ENCODE data around the gene EPHA1.
"Not testable (repeated sequence)": the region's sequence is repeated elsewhere in the genome, so short reads cannot be mapped to it uniquely, and the experiment has no call there.

The EPHA1 gene

DNA sequence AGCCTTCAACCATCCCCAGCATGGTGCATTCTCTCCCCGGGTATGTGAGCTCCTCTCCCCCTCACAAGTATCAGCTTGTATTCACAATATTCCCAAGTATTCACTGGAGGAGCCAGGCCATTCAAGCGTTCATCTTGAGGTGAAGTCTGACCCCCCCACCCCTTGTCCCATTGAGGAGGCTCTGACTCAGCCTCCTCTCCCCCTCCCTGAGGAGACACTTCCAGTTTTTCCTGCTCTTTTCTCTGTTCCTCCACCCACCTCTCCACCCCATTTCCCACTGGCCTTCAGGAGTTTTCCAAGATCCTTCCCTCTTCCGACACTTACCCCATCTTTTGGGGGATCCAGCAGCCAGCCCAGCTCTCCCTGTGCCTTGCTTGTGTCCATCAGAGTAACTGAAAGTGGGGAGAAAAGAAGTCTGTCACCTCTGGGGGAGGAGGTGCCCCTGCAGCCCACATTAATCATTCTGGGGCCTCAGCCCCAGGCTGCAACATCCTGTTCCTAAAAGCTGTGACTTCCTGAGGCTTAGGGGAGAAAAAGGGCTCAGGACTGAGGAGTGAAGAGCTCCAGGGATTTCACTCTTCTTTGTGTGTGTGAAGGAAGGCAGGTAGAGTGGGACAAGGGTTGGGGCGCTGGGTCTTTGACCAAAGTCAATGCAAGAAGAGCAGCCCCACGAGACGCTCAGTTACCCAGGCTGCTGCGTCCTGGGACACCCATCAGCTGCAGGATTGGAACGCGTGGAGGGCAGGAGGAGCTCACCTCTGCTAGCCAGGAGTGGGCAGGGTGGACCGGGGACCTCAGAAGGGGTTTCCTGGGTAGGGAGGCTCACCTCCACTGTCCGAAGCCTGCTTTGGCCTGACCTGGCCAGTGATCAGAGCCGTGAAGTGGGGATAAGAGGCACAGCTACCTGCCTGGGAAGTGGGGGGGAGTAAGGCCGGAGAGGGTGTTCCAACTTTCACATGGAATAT is 1.1 kb downstream of the EPHA1 start:
- no peak for DNase-seq (ENCODE audit: low spot score)

DNA sequence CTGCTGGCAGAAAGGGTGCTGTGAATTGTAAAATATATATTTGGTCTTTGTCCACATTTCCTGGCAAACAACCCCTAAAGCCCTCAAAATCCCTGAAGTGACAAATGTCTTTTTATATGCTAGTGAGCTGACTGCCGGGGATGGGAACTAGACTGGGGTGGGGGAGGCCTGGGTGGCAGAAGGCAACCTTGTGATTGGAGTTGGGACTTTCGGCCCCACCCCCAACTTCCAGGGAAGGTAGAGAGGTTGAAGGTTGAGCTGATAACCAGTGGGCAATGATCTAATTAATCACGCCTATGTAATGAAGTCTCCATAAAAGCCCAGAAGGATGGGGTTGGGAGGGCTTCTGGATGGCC is 2.7 kb downstream of the EPHA1 start:
- no peak for DNase-seq (ENCODE audit: low spot score)
- TF ChIP-seq, protein P1, sequence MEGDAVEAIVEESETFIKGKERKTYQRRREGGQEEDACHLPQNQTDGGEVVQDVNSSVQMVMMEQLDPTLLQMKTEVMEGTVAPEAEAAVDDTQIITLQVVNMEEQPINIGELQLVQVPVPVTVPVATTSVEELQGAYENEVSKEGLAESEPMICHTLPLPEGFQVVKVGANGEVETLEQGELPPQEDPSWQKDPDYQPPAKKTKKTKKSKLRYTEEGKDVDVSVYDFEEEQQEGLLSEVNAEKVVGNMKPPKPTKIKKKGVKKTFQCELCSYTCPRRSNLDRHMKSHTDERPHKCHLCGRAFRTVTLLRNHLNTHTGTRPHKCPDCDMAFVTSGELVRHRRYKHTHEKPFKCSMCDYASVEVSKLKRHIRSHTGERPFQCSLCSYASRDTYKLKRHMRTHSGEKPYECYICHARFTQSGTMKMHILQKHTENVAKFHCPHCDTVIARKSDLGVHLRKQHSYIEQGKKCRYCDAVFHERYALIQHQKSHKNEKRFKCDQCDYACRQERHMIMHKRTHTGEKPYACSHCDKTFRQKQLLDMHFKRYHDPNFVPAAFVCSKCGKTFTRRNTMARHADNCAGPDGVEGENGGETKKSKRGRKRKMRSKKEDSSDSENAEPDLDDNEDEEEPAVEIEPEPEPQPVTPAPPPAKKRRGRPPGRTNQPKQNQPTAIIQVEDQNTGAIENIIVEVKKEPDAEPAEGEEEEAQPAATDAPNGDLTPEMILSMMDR (IDR thresholded peaks at IDR 0.05; ENCODE audit: borderline replicate concordance, control extremely low read depth, extremely low read depth, insufficient read depth, missing control alignments): no peak
- in situ Hi-C loops (cut with MboI; ENCODE audit: low sequenced_read_pairs, unreplicated experiment): loop anchor here (25.0 kb wide), 1 partner anchor 169 kb away; no protein-coding TSS in a partner anchor

More for the DNA sequence above, 1.1 kb downstream of the EPHA1 start:
- in situ Hi-C loops (cut with MboI; ENCODE audit: low sequenced_read_pairs, unreplicated experiment): loop anchor here (25.0 kb wide), 1 partner anchor 170 kb away; no protein-coding TSS in a partner anchor
- TF ChIP-seq, protein P1 (IDR thresholded peaks at IDR 0.05; ENCODE audit: borderline replicate concordance, control extremely low read depth, extremely low read depth, insufficient read depth, missing control alignments): no peak

DNA sequence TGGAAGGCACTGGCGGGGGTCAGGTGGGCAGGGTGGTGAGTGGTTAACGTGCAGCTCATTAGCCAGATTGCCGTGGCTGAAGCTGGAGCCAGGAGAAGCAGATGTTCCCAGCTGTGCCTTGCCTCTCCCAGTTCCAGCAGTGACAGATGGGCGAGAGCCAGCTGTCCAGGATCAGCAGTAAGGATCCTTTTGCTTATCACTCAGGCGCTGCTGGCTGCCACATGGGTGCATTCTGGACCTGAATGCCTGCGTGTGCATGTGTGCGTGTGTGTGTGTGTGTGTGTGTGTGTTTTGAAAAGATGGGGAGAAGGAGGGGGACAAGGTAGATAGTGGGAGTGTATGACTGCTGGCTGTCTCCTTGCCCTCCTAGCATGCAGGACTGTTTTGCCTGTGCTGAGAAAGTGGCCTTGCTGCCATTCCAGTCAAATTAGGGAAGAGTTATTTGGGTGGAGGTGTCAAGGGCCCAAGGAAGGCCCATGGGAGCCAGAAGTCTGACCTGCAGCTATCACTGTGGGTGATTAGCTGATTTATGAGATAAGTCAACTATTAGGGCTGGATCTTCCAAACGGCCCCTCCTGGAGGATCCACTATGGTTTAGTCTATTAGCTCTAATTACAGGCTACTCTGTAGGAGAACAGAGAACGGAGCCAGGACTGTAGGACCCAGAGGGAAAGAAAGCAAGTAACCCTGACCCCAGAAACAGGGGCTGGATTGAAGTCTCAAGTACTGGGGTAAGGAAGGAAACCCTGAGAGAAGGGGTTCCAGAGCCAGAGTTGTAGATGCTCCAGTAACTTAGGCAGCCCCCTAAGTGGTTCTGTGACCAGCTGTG is 3.3 kb downstream of the EPHA1 start:
- TF ChIP-seq, protein P1 (IDR thresholded peaks at IDR 0.05; ENCODE audit: borderline replicate concordance, control extremely low read depth, extremely low read depth, insufficient read depth, missing control alignments): no peak
- in situ Hi-C loops (cut with MboI; ENCODE audit: low sequenced_read_pairs, unreplicated experiment): loop anchor here (25.0 kb wide), 1 partner anchor 168 kb away; no protein-coding TSS in a partner anchor
- no peak for DNase-seq (ENCODE audit: low spot score)

DNA sequence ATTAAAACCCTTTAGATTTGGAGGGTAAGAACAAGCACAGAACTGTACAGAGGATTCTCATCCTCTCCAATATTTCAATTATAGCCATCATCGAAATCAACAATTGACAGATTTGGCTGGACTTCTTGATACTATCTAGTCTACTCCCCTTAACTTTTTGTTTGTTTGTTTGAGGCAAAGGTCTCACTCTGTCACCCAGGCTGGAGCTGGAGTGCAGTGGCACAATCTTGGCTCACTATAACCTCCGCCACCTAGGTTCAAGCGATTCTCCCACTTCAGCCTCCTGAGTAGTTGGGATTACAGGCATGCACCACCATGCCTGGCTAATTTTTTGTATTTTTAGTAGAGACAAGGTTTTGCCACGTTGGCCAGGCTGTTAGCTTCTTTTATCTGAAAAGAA is 6.4 kb downstream of the EPHA1 start:
- in situ Hi-C loops (cut with MboI; ENCODE audit: low sequenced_read_pairs, unreplicated experiment): loop anchor here (25.0 kb wide), 1 partner anchor 165 kb away; no protein-coding TSS in a partner anchor
- DNase-seq (ENCODE audit: low spot score): not testable (repeated sequence)

DNA sequence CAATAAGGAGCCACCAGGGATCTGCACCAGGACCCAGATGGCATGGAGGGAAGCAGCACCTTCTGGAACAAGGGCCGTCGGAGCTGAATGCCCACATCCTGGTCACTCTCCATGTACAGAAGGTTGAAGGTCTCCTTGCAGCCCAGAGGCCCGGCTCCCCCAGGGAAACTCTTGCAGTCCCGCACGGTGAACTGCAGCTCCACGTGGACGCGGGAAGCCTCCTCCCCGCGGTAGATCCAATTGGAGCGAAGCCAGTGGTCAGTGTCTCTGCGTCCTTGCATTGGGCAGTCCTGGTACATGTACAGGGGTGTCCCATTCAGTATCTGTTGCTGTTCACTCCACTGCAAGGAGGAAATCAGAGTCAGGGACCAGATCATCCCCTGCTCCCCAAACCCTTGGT is 7.4 kb downstream of the EPHA1 start:
- in situ Hi-C loops (cut with MboI; ENCODE audit: low sequenced_read_pairs, unreplicated experiment): loop anchor here (25.0 kb wide), 1 partner anchor 164 kb away; no protein-coding TSS in a partner anchor
- DNase-seq (ENCODE audit: low spot score): no peak
- TF ChIP-seq, protein P1 (IDR thresholded peaks at IDR 0.05; ENCODE audit: borderline replicate concordance, control extremely low read depth, extremely low read depth, insufficient read depth, missing control alignments): no peak

DNA sequence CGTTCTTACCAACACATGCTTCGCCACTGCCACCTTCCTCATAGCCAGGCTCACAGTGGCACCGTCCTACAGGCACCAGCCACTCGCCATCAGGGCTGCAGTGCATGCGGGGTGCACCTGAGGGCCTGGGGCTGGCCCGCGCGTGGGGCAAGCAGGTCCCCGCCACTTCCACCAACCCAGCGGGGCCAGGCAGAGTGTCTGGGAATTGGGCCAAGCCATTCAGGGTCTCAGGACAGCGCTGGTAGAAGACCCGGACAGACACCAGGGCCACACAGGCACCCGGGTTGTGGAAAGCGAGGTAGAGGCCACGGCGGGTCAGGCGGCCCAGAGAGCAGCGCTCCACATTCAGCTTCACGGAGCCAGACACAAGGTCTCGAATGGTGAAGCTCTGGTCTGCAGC is 9.0 kb downstream of the EPHA1 start:
- in situ Hi-C loops (cut with MboI; ENCODE audit: low sequenced_read_pairs, unreplicated experiment): loop anchor here (25.0 kb wide), 1 partner anchor 162 kb away; no protein-coding TSS in a partner anchor
- DNase-seq (ENCODE audit: low spot score): no peak
- TF ChIP-seq, protein P1 (IDR thresholded peaks at IDR 0.05; ENCODE audit: borderline replicate concordance, control extremely low read depth, extremely low read depth, insufficient read depth, missing control alignments): no peak

All from GM13976 (cell line).